PC-9 (cell line): ENCODE results near the gene TEX38.

Experiments
- EZH2 ChIP-seq: fragments of 200-600 bp; sonication (generic); IDR thresholded peaks from 2 replicates; pipeline ENCODE4 v1.8.0; 2017; ENCODE audit warnings: antibody characterized with exemption, low read depth
- TF ChIP-seq, protein P1 (sequence below): fragments of 200-600 bp; sonication (generic); conservative IDR thresholded peaks from 2 replicates; pipeline ENCODE4 v1.6.1; 2017; ENCODE audit warnings: mixed run types, antibody characterized with exemption, mild to moderate bottlenecking, moderate library complexity

DNA sequence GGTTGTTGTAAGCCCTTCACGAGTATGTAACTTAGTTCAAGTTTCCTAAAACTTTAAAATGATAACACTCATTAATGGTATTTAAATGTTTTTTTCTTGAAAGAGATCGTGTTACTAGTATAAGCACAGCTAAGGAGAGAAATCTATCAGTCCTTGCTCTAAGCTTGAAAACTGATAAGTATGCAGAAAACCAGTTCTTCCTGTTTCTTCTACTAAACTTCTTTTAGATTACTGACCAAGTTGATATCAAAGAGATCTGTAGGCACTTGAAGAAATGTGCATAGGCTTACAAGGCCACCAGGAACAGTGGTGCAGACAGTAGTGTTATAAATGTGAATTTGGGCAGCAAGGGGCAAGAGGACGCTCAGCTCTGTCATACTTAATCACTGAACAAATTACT lies 43.3 kb downstream of the TEX38 start:
- TF ChIP-seq, protein P1, sequence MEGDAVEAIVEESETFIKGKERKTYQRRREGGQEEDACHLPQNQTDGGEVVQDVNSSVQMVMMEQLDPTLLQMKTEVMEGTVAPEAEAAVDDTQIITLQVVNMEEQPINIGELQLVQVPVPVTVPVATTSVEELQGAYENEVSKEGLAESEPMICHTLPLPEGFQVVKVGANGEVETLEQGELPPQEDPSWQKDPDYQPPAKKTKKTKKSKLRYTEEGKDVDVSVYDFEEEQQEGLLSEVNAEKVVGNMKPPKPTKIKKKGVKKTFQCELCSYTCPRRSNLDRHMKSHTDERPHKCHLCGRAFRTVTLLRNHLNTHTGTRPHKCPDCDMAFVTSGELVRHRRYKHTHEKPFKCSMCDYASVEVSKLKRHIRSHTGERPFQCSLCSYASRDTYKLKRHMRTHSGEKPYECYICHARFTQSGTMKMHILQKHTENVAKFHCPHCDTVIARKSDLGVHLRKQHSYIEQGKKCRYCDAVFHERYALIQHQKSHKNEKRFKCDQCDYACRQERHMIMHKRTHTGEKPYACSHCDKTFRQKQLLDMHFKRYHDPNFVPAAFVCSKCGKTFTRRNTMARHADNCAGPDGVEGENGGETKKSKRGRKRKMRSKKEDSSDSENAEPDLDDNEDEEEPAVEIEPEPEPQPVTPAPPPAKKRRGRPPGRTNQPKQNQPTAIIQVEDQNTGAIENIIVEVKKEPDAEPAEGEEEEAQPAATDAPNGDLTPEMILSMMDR = no peak
- no peak for TF ChIP-seq EZH2
